ENCODE results near the gene ABLIM1.

GRCh38 chr10:114682532-114682931 is 24.5 kb upstream of the ABLIM1 start:
- TF ChIP-seq CTCF (conservative IDR thresholded peaks at IDR 0.05) (no peak), ZFX (IDR thresholded peaks at IDR 0.05) (no peak)

All from C4-2B (cell line).